ENCODE results near the gene SYNE3. TPM values are rescaled to one million over a fixed set of nuclear protein-coding genes. Genes with fewer than 3 reads are reported as not detected.
"Not testable (repeated sequence)": the region's sequence is repeated elsewhere in the genome, so short reads cannot be mapped to it uniquely, and the experiment has no call there.

SYNE3 gene
- total RNA-seq, 1 experiment from 2014 or later, result 6.2 TPM

DNA sequence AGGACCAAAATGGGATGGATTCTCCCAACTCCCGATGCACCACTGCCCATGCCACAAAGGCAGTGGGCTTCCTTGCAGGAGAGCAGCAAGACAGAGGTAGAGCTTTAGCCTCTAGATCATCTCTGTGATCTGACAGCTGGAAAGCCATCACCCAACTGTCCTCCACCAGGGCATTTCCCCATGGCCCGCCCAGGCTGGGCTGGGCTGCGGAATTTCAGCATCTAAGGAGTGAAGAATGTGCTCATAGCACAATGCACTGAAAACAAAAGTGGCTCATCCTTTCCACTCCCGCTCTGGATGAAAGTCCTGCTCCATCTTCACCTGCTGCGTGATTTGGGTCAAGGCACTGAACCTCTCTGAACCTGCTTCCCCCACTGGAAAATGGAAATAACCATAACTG, 5.6 kb downstream of the SYNE3 start:
- ChIA-PET POLR2A (no interaction called here), CTCF (no interaction called here)
- Histone ChIP-seq H3K27me3 (ENCODE audit: control insufficient read depth, insufficient read depth, low read length) (no peaks in the 10 kb centered on the region), H3K36me3 (ENCODE audit: control insufficient read depth, insufficient read depth, low read length) (no peaks in the 10 kb centered on the region), H3K4me3 (ENCODE audit: low read depth in 2 of 2, low read length in 2 of 2) (no peak overlapping the region), H3K27ac (ENCODE audit: low read length) (no peak overlapping the region), H3K9me3 (ENCODE audit: control insufficient read depth, insufficient read depth, low read depth, low read length) (no peaks in the 10 kb centered on the region), H3K4me1 (ENCODE audit: control insufficient read depth, insufficient read depth, low read length) (peaks cover 8% of the 10 kb centered on the region)
- intact Hi-C loops (cut with micrococcal nuclease; ENCODE audit: unreplicated experiment), result no loop called here
- in situ Hi-C loops (cut with HindIII; ENCODE audit: low pct_unique_long_range_greater_than_20kb, low sequenced_read_pairs), result no loop called here
- no TSS peak for BruUV-seq (replicated peaks)
- TF ChIP-seq POLR2AphosphoS5 (IDR thresholded peaks at IDR 0.05; ENCODE audit: low read depth, low read length) (no peak), TCF7L2 (IDR thresholded peaks at IDR 0.05; ENCODE audit: low read depth, low read length) (no peak), SIN3A (IDR thresholded peaks at IDR 0.05; ENCODE audit: borderline replicate concordance, insufficient read depth, low read depth, low read length) (no peak)
- TF ChIP-seq, protein P1, sequence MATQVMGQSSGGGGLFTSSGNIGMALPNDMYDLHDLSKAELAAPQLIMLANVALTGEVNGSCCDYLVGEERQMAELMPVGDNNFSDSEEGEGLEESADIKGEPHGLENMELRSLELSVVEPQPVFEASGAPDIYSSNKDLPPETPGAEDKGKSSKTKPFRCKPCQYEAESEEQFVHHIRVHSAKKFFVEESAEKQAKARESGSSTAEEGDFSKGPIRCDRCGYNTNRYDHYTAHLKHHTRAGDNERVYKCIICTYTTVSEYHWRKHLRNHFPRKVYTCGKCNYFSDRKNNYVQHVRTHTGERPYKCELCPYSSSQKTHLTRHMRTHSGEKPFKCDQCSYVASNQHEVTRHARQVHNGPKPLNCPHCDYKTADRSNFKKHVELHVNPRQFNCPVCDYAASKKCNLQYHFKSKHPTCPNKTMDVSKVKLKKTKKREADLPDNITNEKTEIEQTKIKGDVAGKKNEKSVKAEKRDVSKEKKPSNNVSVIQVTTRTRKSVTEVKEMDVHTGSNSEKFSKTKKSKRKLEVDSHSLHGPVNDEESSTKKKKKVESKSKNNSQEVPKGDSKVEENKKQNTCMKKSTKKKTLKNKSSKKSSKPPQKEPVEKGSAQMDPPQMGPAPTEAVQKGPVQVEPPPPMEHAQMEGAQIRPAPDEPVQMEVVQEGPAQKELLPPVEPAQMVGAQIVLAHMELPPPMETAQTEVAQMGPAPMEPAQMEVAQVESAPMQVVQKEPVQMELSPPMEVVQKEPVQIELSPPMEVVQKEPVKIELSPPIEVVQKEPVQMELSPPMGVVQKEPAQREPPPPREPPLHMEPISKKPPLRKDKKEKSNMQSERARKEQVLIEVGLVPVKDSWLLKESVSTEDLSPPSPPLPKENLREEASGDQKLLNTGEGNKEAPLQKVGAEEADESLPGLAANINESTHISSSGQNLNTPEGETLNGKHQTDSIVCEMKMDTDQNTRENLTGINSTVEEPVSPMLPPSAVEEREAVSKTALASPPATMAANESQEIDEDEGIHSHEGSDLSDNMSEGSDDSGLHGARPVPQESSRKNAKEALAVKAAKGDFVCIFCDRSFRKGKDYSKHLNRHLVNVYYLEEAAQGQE (IDR thresholded peaks at IDR 0.05; ENCODE audit: insufficient read depth in 1 of 2, low read depth in 2 of 2, low read length in 1 of 2), result no peak
- TF ChIP-seq, protein P2, sequence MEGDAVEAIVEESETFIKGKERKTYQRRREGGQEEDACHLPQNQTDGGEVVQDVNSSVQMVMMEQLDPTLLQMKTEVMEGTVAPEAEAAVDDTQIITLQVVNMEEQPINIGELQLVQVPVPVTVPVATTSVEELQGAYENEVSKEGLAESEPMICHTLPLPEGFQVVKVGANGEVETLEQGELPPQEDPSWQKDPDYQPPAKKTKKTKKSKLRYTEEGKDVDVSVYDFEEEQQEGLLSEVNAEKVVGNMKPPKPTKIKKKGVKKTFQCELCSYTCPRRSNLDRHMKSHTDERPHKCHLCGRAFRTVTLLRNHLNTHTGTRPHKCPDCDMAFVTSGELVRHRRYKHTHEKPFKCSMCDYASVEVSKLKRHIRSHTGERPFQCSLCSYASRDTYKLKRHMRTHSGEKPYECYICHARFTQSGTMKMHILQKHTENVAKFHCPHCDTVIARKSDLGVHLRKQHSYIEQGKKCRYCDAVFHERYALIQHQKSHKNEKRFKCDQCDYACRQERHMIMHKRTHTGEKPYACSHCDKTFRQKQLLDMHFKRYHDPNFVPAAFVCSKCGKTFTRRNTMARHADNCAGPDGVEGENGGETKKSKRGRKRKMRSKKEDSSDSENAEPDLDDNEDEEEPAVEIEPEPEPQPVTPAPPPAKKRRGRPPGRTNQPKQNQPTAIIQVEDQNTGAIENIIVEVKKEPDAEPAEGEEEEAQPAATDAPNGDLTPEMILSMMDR (IDR thresholded peaks at IDR 0.05), result no peak
- DNase-seq (ENCODE audit: low read depth, low spot score) (no peak), ATAC-seq (no peak)

DNA sequence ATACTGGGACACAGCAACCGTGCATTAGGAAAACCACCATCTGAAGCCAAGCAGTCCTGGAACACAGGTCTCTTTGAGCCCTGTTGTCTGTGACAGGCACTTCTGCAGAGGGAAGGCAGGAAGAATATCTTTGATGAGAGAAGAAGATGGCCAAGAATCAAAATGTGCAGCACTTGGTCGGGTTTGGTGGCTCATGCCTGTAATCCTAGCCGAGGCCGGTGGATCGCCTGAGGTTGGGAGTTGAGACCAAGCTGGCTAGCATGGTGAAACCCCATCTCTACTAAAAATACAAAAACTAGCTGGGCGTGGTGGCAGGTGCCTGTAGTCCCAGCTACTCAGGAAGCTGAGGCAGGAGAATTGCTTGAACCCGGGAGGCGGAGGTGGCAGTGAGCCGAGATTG, 6.1 kb downstream of the SYNE3 start:
- BruUV-seq (replicated peaks); H3K4me1 ChIP-seq (ENCODE audit: control insufficient read depth, insufficient read depth, low read length); POLR2A ChIA-PET; H3K27ac ChIP-seq (ENCODE audit: low read length); H3K27me3 ChIP-seq (ENCODE audit: control insufficient read depth, insufficient read depth, low read length); H3K4me3 ChIP-seq (ENCODE audit: low read depth in 2 of 2, low read length in 2 of 2); CTCF ChIA-PET; H3K36me3 ChIP-seq (ENCODE audit: control insufficient read depth, insufficient read depth, low read length); H3K9me3 ChIP-seq (ENCODE audit: control insufficient read depth, insufficient read depth, low read depth, low read length); DNase-seq (ENCODE audit: low read depth, low spot score); intact Hi-C loops (cut with micrococcal nuclease; ENCODE audit: unreplicated experiment); in situ Hi-C loops (cut with HindIII; ENCODE audit: low pct_unique_long_range_greater_than_20kb, low sequenced_read_pairs); ATAC-seq: not testable (repeated sequence)

DNA sequence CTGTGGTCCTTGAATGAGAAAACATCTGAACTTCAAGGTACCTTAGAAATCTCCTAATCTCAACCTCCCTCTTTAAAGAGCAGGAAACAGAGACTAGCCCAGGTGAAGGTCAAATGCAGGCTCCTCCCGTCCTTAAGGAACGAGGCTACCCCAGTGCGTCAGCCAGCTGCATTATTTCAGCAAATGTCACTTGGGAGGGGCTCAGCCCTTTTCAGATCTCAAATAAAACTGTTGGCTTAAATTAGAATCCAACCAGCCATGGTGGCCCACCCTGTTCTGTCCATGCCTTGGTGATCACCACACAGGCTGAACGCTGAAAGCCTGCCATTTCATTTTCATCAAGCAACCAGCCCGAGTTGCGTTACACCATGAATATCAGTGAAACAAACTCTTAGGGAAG, 7.0 kb downstream of the SYNE3 start:
- no TSS peak for BruUV-seq (replicated peaks)
- no peak for ATAC-seq
- POLR2A ChIA-PET, result no interaction called here
- Histone ChIP-seq H3K27ac (ENCODE audit: low read length) (no peak overlapping the region), H3K9me3 (ENCODE audit: control insufficient read depth, insufficient read depth, low read depth, low read length) (no peaks in the 10 kb centered on the region), H3K36me3 (ENCODE audit: control insufficient read depth, insufficient read depth, low read length) (no peaks in the 10 kb centered on the region), H3K4me3 (ENCODE audit: low read depth in 2 of 2, low read length in 2 of 2) (no peak overlapping the region), H3K4me1 (ENCODE audit: control insufficient read depth, insufficient read depth, low read length) (no peaks in the 10 kb centered on the region; the same call in 1 of the 2 replicates), H3K27me3 (ENCODE audit: control insufficient read depth, insufficient read depth, low read length) (no peaks in the 10 kb centered on the region)
- CTCF ChIA-PET, result no interaction called here
- TF ChIP-seq, protein P2 (IDR thresholded peaks at IDR 0.05), result no peak
- no peak for TF ChIP-seq POLR2AphosphoS5 (IDR thresholded peaks at IDR 0.05; ENCODE audit: low read depth, low read length)
- no peak for TF ChIP-seq TCF7L2 (IDR thresholded peaks at IDR 0.05; ENCODE audit: low read depth, low read length)
- TF ChIP-seq, protein P1 (IDR thresholded peaks at IDR 0.05; ENCODE audit: insufficient read depth in 1 of 2, low read depth in 2 of 2, low read length in 1 of 2), result no peak
- TF ChIP-seq SIN3A (IDR thresholded peaks at IDR 0.05; ENCODE audit: borderline replicate concordance, insufficient read depth, low read depth, low read length), result no peak
- intact Hi-C loops (cut with micrococcal nuclease; ENCODE audit: unreplicated experiment) (no loop called here), in situ Hi-C loops (cut with HindIII; ENCODE audit: low pct_unique_long_range_greater_than_20kb, low sequenced_read_pairs) (no loop called here)
- DNase-seq (ENCODE audit: low read depth, low spot score), result no peak
